Gastroesophageal sphincter (tissue), 4 donors: Measurements from ENCODE around the gene HEATR3. TPM values are rescaled to one million over a fixed set of nuclear protein-coding genes. Genes with fewer than 3 reads are reported as not detected.

Experiments used
- ATAC-seq: fragments of 150-250 bp; one replicate; pipeline ENCODE4 v1.9.1; 2016; ENCODE audit warnings: mild to moderate bottlenecking, moderate library complexity
- H3K27ac ChIP-seq, 4 donors: fragments of 200-600 bp; sonication (generic) in 3 of 4; 1 replicate in 3 of 4; 2 replicates in 1 of 4; pipeline ENCODE4 v1.5.1; 2016 to 2019
- H3K27me3 ChIP-seq: fragments of 200-600 bp; sonication (generic); one replicate; pipeline ENCODE4 v1.5.1; 2019
- H3K36me3 ChIP-seq, 2 donors: fragments of 200-600 bp; sonication (generic); one replicate each; pipeline ENCODE4 v1.5.1; 2019; ENCODE audit warnings: control low read depth in 1 of 2
- H3K4me1 ChIP-seq, 3 donors: fragments of 200-600 bp; sonication (generic); 1 replicate in 2 of 3; 2 replicates in 1 of 3; pipeline ENCODE4 v1.5.1; 2016 to 2019; ENCODE audit warnings: control low read depth in 2 of 3
- H3K4me3 ChIP-seq, 2 donors: fragments of 200-600 bp; sonication (generic); one replicate each; pipeline ENCODE4 v1.5.1; 2019; ENCODE audit warnings: mild to moderate bottlenecking in 1 of 2, moderate library complexity in 1 of 2
- H3K9me3 ChIP-seq, 3 donors: fragments of 200-600 bp; sonication (generic); one replicate each; pipeline ENCODE4 v1.5.1; 2017 to 2019; ENCODE audit warnings: control low read depth in 2 of 3
- CTCF ChIP-seq, 4 experiments: fragments of 200-600 bp in 2 of 4; fragments of 450-650 bp in 2 of 4; sonication (generic) in 1 of 4; IDR thresholded peaks; one replicate each; pipeline ENCODE4 v1.5.1; 2017 to 2019; ENCODE audit warnings: antibody characterized with exemption in 4 of 4, mild to moderate bottlenecking in 2 of 4, moderate library complexity in 2 of 4
- EP300 ChIP-seq: sonication (generic); formaldehyde crosslinking; IDR thresholded peaks from one replicate; pipeline ENCODE4 v1.6.1; 2017; ENCODE audit warnings: antibody characterized with exemption, mild to moderate bottlenecking
- POLR2A ChIP-seq, 2 donors: fragments of 450-650 bp; IDR thresholded peaks; one replicate each; pipeline ENCODE4 v1.6.1; 2017; ENCODE audit warnings: antibody characterized with exemption in 2 of 2, mild to moderate bottlenecking in 2 of 2, moderate library complexity in 1 of 2
- POLR2AphosphoS5 ChIP-seq: sonication (generic); formaldehyde crosslinking; IDR thresholded peaks from one replicate; pipeline ENCODE4 v1.6.1; 2017; ENCODE audit warnings: antibody characterized with exemption
- WGBS, 2 donors: methylation state at CpG; one replicate each; pipeline ENCODE4 v1.1.5; 2018; ENCODE audit warnings: low coverage in 1 of 2; 5-methylcytosine and 5-hydroxymethylcytosine counted together
- total RNA-seq, 4 donors: library from RNA; depleted of rRNA; stranded (reverse); fragments of >200 nt; gene quantifications; one replicate each; pipeline ENCODE4 v1.1.0, GENCODE V29; 2016

Gene HEATR3
- total RNA-seq, 4 donors from 2014 or later = 11.2 to 27.4 (median 13.5) TPM

DNA sequence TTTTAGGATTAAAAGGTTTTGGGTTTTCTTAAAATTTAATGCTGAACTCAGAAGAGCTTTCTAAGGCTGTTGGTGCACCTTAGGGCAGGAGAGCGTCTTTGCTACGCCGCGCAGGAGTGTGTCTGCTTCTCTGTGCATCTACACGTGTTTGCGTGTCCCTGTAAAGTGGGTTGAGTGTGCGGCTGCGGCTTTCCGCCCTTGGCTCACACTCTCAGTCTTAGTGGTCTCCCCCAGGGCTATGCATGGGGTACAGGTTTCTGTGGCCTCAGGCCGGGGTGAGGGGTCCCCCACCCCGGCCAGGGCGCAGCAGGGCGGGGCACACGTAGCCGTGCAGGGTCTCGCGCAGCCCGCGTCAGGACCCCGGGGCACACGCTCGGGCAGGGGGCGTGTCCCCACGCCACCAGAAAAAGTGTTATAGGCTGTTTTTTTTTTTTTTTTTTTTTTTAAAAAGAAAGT is 86.6 kb downstream of the HEATR3 start:
- Histone ChIP-seq H3K27me3 (no peaks in the 10 kb centered on the region), H3K9me3 (no peaks in the 10 kb centered on the region), H3K27ac (peak overlapping the region; percentile 60 to 98 (median 96)), H3K4me3 (peak overlapping the region; percentile 85 to 93), H3K36me3 (no peaks in the 10 kb centered on the region), H3K4me1 (peaks cover 0 to 44% (median 0%) of the 10 kb centered on the region in 3 donors)
- 0% methylated on average over 4 of the region's 24 CpGs; no CpG with 5 or more reads in 1 of the 2 donors for WGBS, 2 donors
- TF ChIP-seq POLR2A (IDR thresholded peaks at IDR 0.05) (no peak), CTCF (IDR thresholded peaks at IDR 0.05) (no peak), POLR2AphosphoS5 (no peak), EP300 (no peak)
- no peak for ATAC-seq

DNA sequence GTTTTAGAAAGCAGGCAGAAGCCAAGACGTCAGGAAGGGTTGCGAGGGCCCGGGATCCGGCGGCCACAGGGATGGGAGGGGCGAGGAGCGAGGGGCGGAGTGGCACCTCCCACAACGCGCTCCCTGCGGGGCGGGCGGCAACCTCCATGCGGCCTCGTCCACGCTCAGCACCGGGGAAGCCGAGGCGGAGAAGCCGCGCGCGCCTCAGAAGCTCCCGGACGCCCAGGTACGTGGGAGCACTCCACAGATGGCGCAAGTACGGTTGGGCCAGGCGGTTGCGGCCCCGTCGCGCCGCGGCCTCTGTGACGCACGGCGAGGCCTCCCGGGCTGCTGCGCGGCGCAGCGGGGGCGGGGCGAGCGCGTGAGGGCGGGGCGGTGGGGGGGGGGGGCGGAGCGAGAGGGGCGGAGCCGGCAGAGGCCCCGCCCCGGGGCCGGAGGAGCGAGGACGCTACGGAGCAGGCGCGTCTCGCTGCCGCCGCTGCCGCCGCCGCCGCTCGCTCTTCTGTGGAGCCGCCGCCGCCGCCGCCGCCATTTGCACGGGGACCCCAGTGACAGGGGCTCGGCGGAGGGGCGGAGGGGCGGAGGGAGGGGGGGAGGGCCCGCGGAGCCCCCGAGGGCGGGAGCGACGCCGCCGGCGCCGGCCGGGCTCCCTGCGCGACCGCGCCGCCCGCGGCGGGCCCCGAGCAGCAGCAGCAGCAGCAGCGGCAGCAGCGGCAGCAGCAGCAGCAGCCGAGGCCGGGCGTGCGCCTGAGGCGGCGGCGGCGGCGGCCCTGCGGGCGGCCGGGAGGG is 87.2 kb downstream of the HEATR3 start, which contains the start of gene TENT4B:
Gene TENT4B (plus strand): TSS at position 500 of the 789 bp plus-strand sequence. CDS start 316 bp downstream, outside the sequence.
- Histone ChIP-seq H3K36me3 (no peaks in the 10 kb centered on the region), H3K9me3 (no peaks in the 10 kb centered on the region), H3K27ac (peak within 1 kb of the TSS; percentile 60 to 98 (median 96)), H3K4me3 (peak within 1 kb of the TSS; percentile 85 to 93), H3K27me3 (no peaks in the 10 kb centered on the region), H3K4me1 (peaks cover 0 to 50% (median 0%) of the 10 kb centered on the region in 3 donors)
- peak; percentile 88 for TF ChIP-seq POLR2AphosphoS5
- TF ChIP-seq CTCF (IDR thresholded peaks at IDR 0.05) = no peak
- TF ChIP-seq POLR2A (IDR thresholded peaks at IDR 0.05) = peak; percentile 80 to 87
- TF ChIP-seq EP300 = no peak
- no CpG with 5 or more reads among the region's 114 CpGs for WGBS, 2 donors
- peak; percentile 93 for ATAC-seq

GRCh38 chr16:50153596-50154419 is 88.0 kb downstream of the HEATR3 start:
- WGBS, 2 donors = 0% methylated on average over 2 to 3 of the region's 89 CpGs
- peaks cover 3 to 58% (median 5%) of the 10 kb centered on the region in 3 donors for H3K4me1 ChIP-seq

GRCh38 chr16:50154420-50154950 is 88.7 kb downstream of the HEATR3 start:
- H3K27me3 ChIP-seq = no peaks in the 10 kb centered on the region
- H3K36me3 ChIP-seq = no peaks in the 10 kb centered on the region
- no peak for TF ChIP-seq POLR2AphosphoS5
- TF ChIP-seq POLR2A (IDR thresholded peaks at IDR 0.05) = no peak
- TF ChIP-seq EP300 = no peak
- TF ChIP-seq CTCF (IDR thresholded peaks at IDR 0.05) = no peak
- H3K4me3 ChIP-seq = peak overlapping the region; percentile 85 to 93
- ATAC-seq = no peak
- H3K27ac ChIP-seq = peak overlapping the region; percentile 49 to 98 (median 96)
- 13% methylated on average over 10 of the region's 10 CpGs; no CpG with 5 or more reads in 1 of the 2 donors for WGBS, 2 donors
- no peaks in the 10 kb centered on the region for H3K9me3 ChIP-seq
- peaks cover 3 to 65% (median 5%) of the 10 kb centered on the region in 3 donors for H3K4me1 ChIP-seq

More at GRCh38 chr16:50153596-50154419, 88.0 kb downstream of the HEATR3 start:
- no peak for ATAC-seq
- no peaks in the 10 kb centered on the region for H3K9me3 ChIP-seq
- no peaks in the 10 kb centered on the region for H3K36me3 ChIP-seq
- H3K27me3 ChIP-seq = no peaks in the 10 kb centered on the region
- peak in 1 of 4 experiments; percentile 7 for TF ChIP-seq CTCF (IDR thresholded peaks at IDR 0.05)
- TF ChIP-seq EP300 = no peak
- peak overlapping the region; percentile 49 to 98 (median 96) for H3K27ac ChIP-seq
- H3K4me3 ChIP-seq = peak overlapping the region; percentile 85 to 93
